Measurements from ENCODE around the gene DIP2B.

DNA sequence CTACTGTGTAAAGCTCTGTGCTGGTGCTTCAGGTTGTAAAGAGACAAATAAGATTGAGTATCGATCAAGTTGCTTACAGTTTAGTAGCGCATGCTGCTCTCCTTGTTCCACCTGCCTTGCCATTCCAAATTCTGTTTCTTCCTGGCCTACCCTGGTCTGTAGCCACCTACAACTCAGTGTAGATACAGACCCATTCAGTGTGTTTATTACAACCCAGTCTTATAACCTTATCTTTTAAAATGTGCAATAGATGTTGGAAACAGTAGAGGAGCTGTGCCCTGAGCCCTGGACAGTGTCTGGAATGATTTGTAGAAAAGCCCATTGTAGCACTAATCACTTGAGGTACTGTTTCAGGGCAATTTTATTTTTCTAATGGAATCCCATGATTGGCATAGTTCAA, 68.5 kb downstream of the DIP2B start:
- TF ChIP-seq EZH2 (IDR thresholded peaks at IDR 0.05; ENCODE audit: borderline replicate concordance, low read length) = no peak
- TF ChIP-seq, protein P1, sequence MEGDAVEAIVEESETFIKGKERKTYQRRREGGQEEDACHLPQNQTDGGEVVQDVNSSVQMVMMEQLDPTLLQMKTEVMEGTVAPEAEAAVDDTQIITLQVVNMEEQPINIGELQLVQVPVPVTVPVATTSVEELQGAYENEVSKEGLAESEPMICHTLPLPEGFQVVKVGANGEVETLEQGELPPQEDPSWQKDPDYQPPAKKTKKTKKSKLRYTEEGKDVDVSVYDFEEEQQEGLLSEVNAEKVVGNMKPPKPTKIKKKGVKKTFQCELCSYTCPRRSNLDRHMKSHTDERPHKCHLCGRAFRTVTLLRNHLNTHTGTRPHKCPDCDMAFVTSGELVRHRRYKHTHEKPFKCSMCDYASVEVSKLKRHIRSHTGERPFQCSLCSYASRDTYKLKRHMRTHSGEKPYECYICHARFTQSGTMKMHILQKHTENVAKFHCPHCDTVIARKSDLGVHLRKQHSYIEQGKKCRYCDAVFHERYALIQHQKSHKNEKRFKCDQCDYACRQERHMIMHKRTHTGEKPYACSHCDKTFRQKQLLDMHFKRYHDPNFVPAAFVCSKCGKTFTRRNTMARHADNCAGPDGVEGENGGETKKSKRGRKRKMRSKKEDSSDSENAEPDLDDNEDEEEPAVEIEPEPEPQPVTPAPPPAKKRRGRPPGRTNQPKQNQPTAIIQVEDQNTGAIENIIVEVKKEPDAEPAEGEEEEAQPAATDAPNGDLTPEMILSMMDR (conservative IDR thresholded peaks at IDR 0.05 in 1 of 2, IDR thresholded peaks at IDR 0.05 in 1 of 2; ENCODE audit: extremely low read depth in 1 of 2, insufficient read depth in 1 of 2, low read depth in 1 of 2, low read length in 2 of 2) = no peak
